ENCODE data around the gene C12orf43.

DNA sequence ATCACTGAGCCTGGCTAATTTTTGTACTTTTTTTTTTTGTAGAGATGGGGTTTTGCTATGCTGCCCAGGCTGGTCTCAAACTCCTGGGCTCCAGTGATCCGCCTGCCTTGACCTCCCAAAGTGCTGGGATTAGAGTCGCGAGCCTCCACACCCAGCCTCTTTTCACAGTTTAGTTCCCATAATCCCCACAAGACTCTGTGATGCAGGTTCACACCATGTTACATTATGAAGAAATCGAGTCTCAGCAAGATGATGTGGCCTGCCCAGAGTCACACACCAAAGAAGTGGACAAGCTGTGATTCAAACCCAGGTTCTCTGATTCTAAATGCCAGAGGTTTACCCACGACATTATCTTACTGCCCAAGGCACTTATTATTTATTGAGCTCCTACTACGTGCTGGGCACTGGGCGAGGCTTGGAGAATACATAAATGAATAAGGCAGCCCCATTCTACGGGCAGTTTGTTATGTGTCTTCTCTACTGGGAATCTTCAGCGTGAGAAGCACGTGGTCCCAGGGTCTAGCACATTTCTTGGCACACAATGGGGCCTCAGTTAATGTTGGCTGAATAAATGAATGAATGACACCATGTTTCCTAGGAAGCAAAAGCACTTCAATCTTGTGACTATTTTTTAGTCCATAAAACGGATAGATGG is 46.2 kb upstream of the C12orf43 start:
- TF ChIP-seq SUZ12 (IDR thresholded peaks at IDR 0.05), result no peak
- no peak for TF ChIP-seq CTBP1 (IDR thresholded peaks at IDR 0.05; ENCODE audit: borderline replicate concordance)
- no peak for TF ChIP-seq ZNF384 (IDR thresholded peaks at IDR 0.05)
- no peak for TF ChIP-seq HDGF (IDR thresholded peaks at IDR 0.05; ENCODE audit: borderline replicate concordance)
- TF ChIP-seq BHLHE40 (IDR thresholded peaks at IDR 0.05; ENCODE audit: borderline replicate concordance), result no peak
- no peak for TF ChIP-seq PKNOX1 (IDR thresholded peaks at IDR 0.05)
- TF ChIP-seq FOXA1 (IDR thresholded peaks at IDR 0.05), result no peak
- TF ChIP-seq L3MBTL2 (conservative IDR thresholded peaks at IDR 0.05), result no peak

Measured in HEK293T (cell line).